ENCODE measurements around the gene FBN2.

GRCh38 chr5:128290152-128290858 lies 247.7 kb downstream of the FBN2 start:
- TF ChIP-seq CTCF (IDR thresholded peaks at IDR 0.05) (no peak), POLR2A (IDR thresholded peaks at IDR 0.05) (no peak)
